ENCODE measurements around the gene RBBP6.

DNA sequence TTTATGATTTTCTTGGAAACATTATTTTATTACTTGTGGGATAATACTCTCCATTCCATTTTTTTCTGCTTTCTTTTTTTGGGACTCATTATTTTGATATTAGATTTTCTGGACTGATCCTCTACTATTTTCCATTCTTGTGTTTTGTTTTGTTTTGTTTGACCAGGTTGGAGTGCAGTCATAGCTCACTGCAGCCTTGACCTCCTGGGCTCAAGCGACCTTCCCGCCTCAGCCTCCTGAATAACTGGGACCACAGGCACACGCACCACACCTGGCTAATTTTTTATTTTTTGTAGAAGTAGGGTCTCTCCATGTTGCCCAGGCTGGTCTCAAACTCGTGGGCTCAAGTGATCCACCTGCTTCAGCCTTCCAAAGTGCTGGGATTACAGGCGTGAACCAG lies 44.1 kb downstream of the RBBP6 start:
- TF ChIP-seq, protein P1, sequence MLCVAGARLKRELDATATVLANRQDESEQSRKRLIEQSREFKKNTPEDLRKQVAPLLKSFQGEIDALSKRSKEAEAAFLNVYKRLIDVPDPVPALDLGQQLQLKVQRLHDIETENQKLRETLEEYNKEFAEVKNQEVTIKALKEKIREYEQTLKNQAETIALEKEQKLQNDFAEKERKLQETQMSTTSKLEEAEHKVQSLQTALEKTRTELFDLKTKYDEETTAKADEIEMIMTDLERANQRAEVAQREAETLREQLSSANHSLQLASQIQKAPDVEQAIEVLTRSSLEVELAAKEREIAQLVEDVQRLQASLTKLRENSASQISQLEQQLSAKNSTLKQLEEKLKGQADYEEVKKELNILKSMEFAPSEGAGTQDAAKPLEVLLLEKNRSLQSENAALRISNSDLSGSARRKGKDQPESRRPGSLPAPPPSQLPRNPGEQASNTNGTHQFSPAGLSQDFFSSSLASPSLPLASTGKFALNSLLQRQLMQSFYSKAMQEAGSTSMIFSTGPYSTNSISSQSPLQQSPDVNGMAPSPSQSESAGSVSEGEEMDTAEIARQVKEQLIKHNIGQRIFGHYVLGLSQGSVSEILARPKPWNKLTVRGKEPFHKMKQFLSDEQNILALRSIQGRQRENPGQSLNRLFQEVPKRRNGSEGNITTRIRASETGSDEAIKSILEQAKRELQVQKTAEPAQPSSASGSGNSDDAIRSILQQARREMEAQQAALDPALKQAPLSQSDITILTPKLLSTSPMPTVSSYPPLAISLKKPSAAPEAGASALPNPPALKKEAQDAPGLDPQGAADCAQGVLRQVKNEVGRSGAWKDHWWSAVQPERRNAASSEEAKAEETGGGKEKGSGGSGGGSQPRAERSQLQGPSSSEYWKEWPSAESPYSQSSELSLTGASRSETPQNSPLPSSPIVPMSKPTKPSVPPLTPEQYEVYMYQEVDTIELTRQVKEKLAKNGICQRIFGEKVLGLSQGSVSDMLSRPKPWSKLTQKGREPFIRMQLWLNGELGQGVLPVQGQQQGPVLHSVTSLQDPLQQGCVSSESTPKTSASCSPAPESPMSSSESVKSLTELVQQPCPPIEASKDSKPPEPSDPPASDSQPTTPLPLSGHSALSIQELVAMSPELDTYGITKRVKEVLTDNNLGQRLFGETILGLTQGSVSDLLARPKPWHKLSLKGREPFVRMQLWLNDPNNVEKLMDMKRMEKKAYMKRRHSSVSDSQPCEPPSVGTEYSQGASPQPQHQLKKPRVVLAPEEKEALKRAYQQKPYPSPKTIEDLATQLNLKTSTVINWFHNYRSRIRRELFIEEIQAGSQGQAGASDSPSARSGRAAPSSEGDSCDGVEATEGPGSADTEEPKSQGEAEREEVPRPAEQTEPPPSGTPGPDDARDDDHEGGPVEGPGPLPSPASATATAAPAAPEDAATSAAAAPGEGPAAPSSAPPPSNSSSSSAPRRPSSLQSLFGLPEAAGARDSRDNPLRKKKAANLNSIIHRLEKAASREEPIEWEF (CRISPR knock-in tag; IDR thresholded peaks at IDR 0.05), result no peak
- TF ChIP-seq, protein P2, sequence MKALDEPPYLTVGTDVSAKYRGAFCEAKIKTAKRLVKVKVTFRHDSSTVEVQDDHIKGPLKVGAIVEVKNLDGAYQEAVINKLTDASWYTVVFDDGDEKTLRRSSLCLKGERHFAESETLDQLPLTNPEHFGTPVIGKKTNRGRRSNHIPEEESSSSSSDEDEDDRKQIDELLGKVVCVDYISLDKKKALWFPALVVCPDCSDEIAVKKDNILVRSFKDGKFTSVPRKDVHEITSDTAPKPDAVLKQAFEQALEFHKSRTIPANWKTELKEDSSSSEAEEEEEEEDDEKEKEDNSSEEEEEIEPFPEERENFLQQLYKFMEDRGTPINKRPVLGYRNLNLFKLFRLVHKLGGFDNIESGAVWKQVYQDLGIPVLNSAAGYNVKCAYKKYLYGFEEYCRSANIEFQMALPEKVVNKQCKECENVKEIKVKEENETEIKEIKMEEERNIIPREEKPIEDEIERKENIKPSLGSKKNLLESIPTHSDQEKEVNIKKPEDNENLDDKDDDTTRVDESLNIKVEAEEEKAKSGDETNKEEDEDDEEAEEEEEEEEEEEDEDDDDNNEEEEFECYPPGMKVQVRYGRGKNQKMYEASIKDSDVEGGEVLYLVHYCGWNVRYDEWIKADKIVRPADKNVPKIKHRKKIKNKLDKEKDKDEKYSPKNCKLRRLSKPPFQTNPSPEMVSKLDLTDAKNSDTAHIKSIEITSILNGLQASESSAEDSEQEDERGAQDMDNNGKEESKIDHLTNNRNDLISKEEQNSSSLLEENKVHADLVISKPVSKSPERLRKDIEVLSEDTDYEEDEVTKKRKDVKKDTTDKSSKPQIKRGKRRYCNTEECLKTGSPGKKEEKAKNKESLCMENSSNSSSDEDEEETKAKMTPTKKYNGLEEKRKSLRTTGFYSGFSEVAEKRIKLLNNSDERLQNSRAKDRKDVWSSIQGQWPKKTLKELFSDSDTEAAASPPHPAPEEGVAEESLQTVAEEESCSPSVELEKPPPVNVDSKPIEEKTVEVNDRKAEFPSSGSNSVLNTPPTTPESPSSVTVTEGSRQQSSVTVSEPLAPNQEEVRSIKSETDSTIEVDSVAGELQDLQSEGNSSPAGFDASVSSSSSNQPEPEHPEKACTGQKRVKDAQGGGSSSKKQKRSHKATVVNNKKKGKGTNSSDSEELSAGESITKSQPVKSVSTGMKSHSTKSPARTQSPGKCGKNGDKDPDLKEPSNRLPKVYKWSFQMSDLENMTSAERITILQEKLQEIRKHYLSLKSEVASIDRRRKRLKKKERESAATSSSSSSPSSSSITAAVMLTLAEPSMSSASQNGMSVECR (CRISPR knock-in tag; IDR thresholded peaks at IDR 0.05), result no peak
- TF ChIP-seq EZH2 (IDR thresholded peaks at IDR 0.05; ENCODE audit: borderline replicate concordance, low read depth, low read length), result no peak
- TF ChIP-seq, protein P3, sequence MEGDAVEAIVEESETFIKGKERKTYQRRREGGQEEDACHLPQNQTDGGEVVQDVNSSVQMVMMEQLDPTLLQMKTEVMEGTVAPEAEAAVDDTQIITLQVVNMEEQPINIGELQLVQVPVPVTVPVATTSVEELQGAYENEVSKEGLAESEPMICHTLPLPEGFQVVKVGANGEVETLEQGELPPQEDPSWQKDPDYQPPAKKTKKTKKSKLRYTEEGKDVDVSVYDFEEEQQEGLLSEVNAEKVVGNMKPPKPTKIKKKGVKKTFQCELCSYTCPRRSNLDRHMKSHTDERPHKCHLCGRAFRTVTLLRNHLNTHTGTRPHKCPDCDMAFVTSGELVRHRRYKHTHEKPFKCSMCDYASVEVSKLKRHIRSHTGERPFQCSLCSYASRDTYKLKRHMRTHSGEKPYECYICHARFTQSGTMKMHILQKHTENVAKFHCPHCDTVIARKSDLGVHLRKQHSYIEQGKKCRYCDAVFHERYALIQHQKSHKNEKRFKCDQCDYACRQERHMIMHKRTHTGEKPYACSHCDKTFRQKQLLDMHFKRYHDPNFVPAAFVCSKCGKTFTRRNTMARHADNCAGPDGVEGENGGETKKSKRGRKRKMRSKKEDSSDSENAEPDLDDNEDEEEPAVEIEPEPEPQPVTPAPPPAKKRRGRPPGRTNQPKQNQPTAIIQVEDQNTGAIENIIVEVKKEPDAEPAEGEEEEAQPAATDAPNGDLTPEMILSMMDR (IDR thresholded peaks at IDR 0.05 in 2 of 3, conservative IDR thresholded peaks at IDR 0.05 in 1 of 3; ENCODE audit: insufficient read depth in 2 of 3, low read depth in 1 of 3, low read length in 3 of 3), result no peak
